Measurements from ENCODE around the gene PLAAT2. TPM values are rescaled to one million over a fixed set of nuclear protein-coding genes. Genes with fewer than 3 reads are reported as not detected.
"Not testable (repeated sequence)": the region's sequence is repeated elsewhere in the genome, so short reads cannot be mapped to it uniquely, and the experiment has no call there.

PLAAT2 gene
- total and polyA plus RNA-seq, 4 donors, result 2.2 to 29.8 (median 14.8) TPM

DNA sequence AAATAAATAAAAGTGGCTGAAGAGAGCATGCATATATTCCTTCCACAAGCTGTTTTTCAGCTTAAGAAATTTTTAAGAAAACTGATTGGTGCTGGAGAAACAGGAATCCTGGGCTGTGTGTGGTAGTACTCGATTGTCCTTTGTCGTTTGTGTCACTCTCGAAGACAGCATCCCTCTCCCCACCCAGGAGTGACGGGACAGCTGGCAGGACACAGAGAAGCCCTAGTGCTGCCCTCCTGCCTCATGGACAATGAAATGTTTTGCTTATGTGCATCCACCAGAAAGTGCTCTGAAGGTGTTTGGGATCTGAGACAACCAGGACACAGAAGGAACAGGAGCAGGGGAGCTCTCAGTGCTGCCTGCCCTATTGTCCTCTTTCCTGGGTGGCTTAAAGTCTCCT, 13.8 kb downstream of the PLAAT2 start:
- ATAC-seq (ENCODE audit: insufficient read depth, low FRiP score), result no peak
- DNase-seq, result no peak
- no peak overlapping the region for H3K4me3 ChIP-seq

DNA sequence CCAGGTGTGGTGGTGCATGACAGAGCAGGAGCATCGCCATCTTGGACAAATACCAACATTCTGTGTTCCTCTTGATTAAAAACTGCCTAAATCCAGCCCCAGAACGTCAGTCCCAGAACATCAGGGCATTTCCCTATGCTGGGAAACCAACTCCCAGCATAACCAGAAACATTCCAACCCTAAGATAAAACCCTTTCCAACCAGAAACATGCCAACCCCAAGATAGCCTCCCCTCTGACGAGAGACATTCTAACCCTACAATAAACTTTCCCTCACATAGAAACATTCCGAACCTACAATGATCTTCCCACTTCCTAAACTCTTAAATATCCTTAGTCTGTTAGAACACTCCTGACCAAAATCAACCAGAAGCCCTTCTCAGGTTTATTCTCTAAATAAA, 15.0 kb downstream of the PLAAT2 start:
- H3K9ac ChIP-seq (ENCODE audit: insufficient read depth in 1 of 2, low read length in 2 of 2), result no peak overlapping the region
- H3K4me3 ChIP-seq, result no peak overlapping the region
- H3K36me3 ChIP-seq (ENCODE audit: control insufficient read depth in 4 of 4, insufficient read depth in 4 of 4, low read length in 4 of 4), result peaks cover 0 to 22% (median 1%) of the 10 kb centered on the region in 4 donors
- no peaks in the 10 kb centered on the region for H3K27me3 ChIP-seq (ENCODE audit: control insufficient read depth in 3 of 3, insufficient read depth in 3 of 3, low read length in 2 of 3)
- DNase-seq (no peak), ATAC-seq (ENCODE audit: insufficient read depth, low FRiP score) (no peak)
- WGBS, 2 donors, result 86 to 96% methylated on average over 4 of the region's 4 CpGs
- TF ChIP-seq CTCF (IDR thresholded peaks at IDR 0.05; ENCODE audit: control extremely low read depth, extremely low read depth), result no peak
- no peak overlapping the region for H3K27ac ChIP-seq (ENCODE audit: low read depth in 1 of 2, low read length in 1 of 2)
- no peaks in the 10 kb centered on the region for H3K9me3 ChIP-seq (ENCODE audit: control insufficient read depth in 4 of 4, insufficient read depth in 3 of 4, low read length in 3 of 4)
- H3K4me1 ChIP-seq (ENCODE audit: control insufficient read depth in 5 of 5, insufficient read depth in 5 of 5, low read length in 5 of 5), result peaks cover 0 to 2% (median 0%) of the 10 kb centered on the region in 5 donors

More for the DNA sequence above, 13.8 kb downstream of the PLAAT2 start:
- Histone ChIP-seq H3K9me3 (ENCODE audit: control insufficient read depth in 4 of 4, insufficient read depth in 3 of 4, low read length in 3 of 4) (no peaks in the 10 kb centered on the region), H3K9ac (ENCODE audit: insufficient read depth in 1 of 2, low read length in 2 of 2) (no peak overlapping the region), H3K36me3 (ENCODE audit: control insufficient read depth in 4 of 4, insufficient read depth in 4 of 4, low read length in 4 of 4) (peaks cover 0 to 22% (median 1%) of the 10 kb centered on the region in 4 donors), H3K4me1 (ENCODE audit: control insufficient read depth in 5 of 5, insufficient read depth in 5 of 5, low read length in 5 of 5) (peaks cover 0 to 2% (median 0%) of the 10 kb centered on the region in 5 donors), H3K27me3 (ENCODE audit: control insufficient read depth in 3 of 3, insufficient read depth in 3 of 3, low read length in 2 of 3) (no peaks in the 10 kb centered on the region), H3K27ac (ENCODE audit: low read depth in 1 of 2, low read length in 1 of 2) (no peak overlapping the region)
- TF ChIP-seq CTCF (IDR thresholded peaks at IDR 0.05; ENCODE audit: control extremely low read depth, extremely low read depth), result no peak
- WGBS, 2 donors, result 90 to 91% methylated on average over 4 of the region's 4 CpGs

- WGBS, 2 donors, result 88 to 97% methylated on average over 1 of the region's 1 CpG
- Histone ChIP-seq H3K9ac (ENCODE audit: insufficient read depth in 1 of 2, low read length in 2 of 2) (no peak overlapping the region), H3K36me3 (ENCODE audit: control insufficient read depth in 4 of 4, insufficient read depth in 4 of 4, low read length in 4 of 4) (peaks cover 0 to 22% (median 1%) of the 10 kb centered on the region in 4 donors), H3K4me3 (no peak overlapping the region), H3K27ac (ENCODE audit: low read depth in 1 of 2, low read length in 1 of 2) (no peak overlapping the region), H3K9me3 (ENCODE audit: control insufficient read depth in 4 of 4, insufficient read depth in 3 of 4, low read length in 3 of 4) (no peaks in the 10 kb centered on the region), H3K27me3 (ENCODE audit: control insufficient read depth in 3 of 3, insufficient read depth in 3 of 3, low read length in 2 of 3) (no peaks in the 10 kb centered on the region), H3K4me1 (ENCODE audit: control insufficient read depth in 5 of 5, insufficient read depth in 5 of 5, low read length in 5 of 5) (peaks cover 0 to 3% (median 0%) of the 10 kb centered on the region in 5 donors)
- DNase-seq (no peak), ATAC-seq (ENCODE audit: insufficient read depth, low FRiP score) (no peak)
- no peak for TF ChIP-seq CTCF (IDR thresholded peaks at IDR 0.05; ENCODE audit: control extremely low read depth, extremely low read depth)
These were observed 16.1 kb downstream of the PLAAT2 start for GRCh38 chr11:63547061-63547460.

- Histone ChIP-seq H3K36me3 (ENCODE audit: control insufficient read depth in 4 of 4, insufficient read depth in 4 of 4, low read length in 4 of 4) (peaks cover 0 to 26% (median 1%) of the 10 kb centered on the region in 4 donors), H3K27ac (ENCODE audit: low read depth in 1 of 2, low read length in 1 of 2) (no peak overlapping the region)
- 91 to 92% methylated on average over 2 of the region's 2 CpGs for WGBS, 2 donors
These were observed 19.5 kb downstream of the PLAAT2 start for GRCh38 chr11:63543711-63544110.

DNA sequence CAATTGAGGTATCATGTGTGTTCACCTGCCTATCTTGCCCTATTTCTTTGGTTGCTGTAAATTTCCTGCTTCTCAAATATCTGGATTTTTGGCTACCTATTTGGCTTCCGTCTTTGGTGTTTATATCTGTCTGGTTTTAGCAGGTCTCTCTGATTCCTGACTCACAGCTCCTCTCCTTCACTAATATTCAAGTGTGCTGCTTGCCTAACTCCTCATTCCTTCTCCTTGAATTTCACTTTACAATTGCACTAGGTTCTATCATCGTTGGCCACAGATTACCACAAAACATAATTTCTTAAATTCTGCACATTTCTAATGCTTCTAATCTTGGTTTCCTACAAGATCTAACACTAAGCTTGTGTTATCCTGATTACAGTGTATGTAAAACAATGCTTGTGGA, 20.7 kb downstream of the PLAAT2 start:
- not testable (repeated sequence) for H3K27ac ChIP-seq (ENCODE audit: low read depth in 1 of 2, low read length in 1 of 2); H3K9ac ChIP-seq (ENCODE audit: insufficient read depth in 1 of 2, low read length in 2 of 2); H3K9me3 ChIP-seq (ENCODE audit: control insufficient read depth in 4 of 4, insufficient read depth in 3 of 4, low read length in 3 of 4); H3K27me3 ChIP-seq (ENCODE audit: control insufficient read depth in 3 of 3, insufficient read depth in 3 of 3, low read length in 2 of 3); DNase-seq; H3K4me3 ChIP-seq; ATAC-seq (ENCODE audit: insufficient read depth, low FRiP score)
- WGBS, 2 donors, result 63 to 89% methylated on average over 2 of the region's 2 CpGs
- Histone ChIP-seq H3K36me3 (ENCODE audit: control insufficient read depth in 4 of 4, insufficient read depth in 4 of 4, low read length in 4 of 4) (peaks cover 0 to 26% (median 1%) of the 10 kb centered on the region in 4 donors), H3K4me1 (ENCODE audit: control insufficient read depth in 5 of 5, insufficient read depth in 5 of 5, low read length in 5 of 5) (peaks cover 0 to 20% (median 4%) of the 10 kb centered on the region in 5 donors)

More at GRCh38 chr11:63543711-63544110, 19.5 kb downstream of the PLAAT2 start:
- Histone ChIP-seq H3K9me3 (ENCODE audit: control insufficient read depth in 4 of 4, insufficient read depth in 3 of 4, low read length in 3 of 4) (no peaks in the 10 kb centered on the region), H3K4me3 (no peak overlapping the region), H3K9ac (ENCODE audit: insufficient read depth in 1 of 2, low read length in 2 of 2) (no peak overlapping the region), H3K27me3 (ENCODE audit: control insufficient read depth in 3 of 3, insufficient read depth in 3 of 3, low read length in 2 of 3) (no peaks in the 10 kb centered on the region), H3K4me1 (ENCODE audit: control insufficient read depth in 5 of 5, insufficient read depth in 5 of 5, low read length in 5 of 5) (peaks cover 0 to 8% (median 0%) of the 10 kb centered on the region in 5 donors)
- ATAC-seq (ENCODE audit: insufficient read depth, low FRiP score), result no peak
- DNase-seq, result no peak
- no peak for TF ChIP-seq CTCF (IDR thresholded peaks at IDR 0.05; ENCODE audit: control extremely low read depth, extremely low read depth)
